ENCODE results near the gene CCDC112.
"Not testable (repeated sequence)": the region's sequence is repeated elsewhere in the genome, so short reads cannot be mapped to it uniquely, and the experiment has no call there.

Gene CCDC112

DNA sequence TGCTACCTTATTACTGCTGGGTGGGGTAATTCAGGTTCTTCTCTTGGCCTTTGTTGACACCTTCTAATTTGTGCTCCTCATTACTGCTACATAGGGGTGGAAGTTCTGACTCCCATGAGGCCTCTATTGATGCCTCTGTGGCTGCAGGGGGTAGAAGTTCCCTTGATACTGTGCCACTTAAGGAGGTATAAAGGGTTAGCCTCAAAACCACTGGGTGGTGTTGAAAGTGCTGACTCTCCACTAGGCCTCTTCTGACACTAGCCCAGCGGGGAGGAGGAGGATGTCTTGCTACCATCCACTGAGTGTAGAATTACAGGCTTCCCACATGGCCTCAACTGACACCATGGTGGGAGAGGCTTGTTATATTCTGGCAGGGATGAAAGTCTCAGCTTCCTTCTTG, 36.7 kb upstream of the CCDC112 start:
- no peak for DNase-seq
- Histone ChIP-seq H3K27me3 (replicated peaks; ENCODE audit: control insufficient read depth, insufficient read depth, low read length, poor library complexity, severe bottlenecking) (no peaks in the 10 kb centered on the region), H3K4me1 (ENCODE audit: control insufficient read depth, insufficient read depth, low read length, poor library complexity, severe bottlenecking) (no peaks in the 10 kb centered on the region)

DNA sequence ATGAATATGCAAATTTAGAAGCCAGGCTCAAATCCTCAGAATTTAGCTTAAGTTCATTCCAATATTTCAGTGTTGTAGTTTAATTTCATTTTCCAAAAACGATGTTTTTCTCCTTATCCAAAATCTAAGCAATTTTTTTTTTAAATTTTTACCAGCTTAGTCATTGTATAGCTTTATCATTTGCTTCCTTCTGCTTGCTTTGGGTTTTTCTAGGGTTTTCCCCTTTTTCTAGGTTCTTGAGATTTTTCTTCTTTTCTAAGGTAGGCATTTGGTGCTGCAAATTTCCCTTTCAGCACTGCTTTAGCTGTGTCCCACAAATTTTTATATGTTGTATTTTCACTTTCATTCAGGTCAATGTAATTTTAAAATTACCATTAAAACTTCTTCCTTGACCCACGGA, 34.4 kb upstream of the CCDC112 start:
- Histone ChIP-seq H3K27ac (ENCODE audit: insufficient read depth, low read length, poor library complexity, severe bottlenecking) (no peak overlapping the region), H3K4me3 (ENCODE audit: insufficient read depth, low read depth, low read length, poor library complexity, severe bottlenecking) (no peak overlapping the region), H3K9me3 (ENCODE audit: control insufficient read depth, low read length) (no peaks in the 10 kb centered on the region), H3K36me3 (ENCODE audit: control insufficient read depth, insufficient read depth, low read length) (no peaks in the 10 kb centered on the region), H3K27me3 (replicated peaks; ENCODE audit: control insufficient read depth, insufficient read depth, low read length, poor library complexity, severe bottlenecking) (no peaks in the 10 kb centered on the region), H3K4me1 (ENCODE audit: control insufficient read depth, insufficient read depth, low read length, poor library complexity, severe bottlenecking) (no peaks in the 10 kb centered on the region)
- DNase-seq, result no peak

More for the DNA sequence above, 36.7 kb upstream of the CCDC112 start:
- Histone ChIP-seq H3K4me3 (ENCODE audit: insufficient read depth, low read depth, low read length, poor library complexity, severe bottlenecking) (no peak overlapping the region), H3K9me3 (ENCODE audit: control insufficient read depth, low read length) (no peaks in the 10 kb centered on the region), H3K36me3 (ENCODE audit: control insufficient read depth, insufficient read depth, low read length) (no peaks in the 10 kb centered on the region), H3K27ac (ENCODE audit: insufficient read depth, low read length, poor library complexity, severe bottlenecking) (no peak overlapping the region)

DNA sequence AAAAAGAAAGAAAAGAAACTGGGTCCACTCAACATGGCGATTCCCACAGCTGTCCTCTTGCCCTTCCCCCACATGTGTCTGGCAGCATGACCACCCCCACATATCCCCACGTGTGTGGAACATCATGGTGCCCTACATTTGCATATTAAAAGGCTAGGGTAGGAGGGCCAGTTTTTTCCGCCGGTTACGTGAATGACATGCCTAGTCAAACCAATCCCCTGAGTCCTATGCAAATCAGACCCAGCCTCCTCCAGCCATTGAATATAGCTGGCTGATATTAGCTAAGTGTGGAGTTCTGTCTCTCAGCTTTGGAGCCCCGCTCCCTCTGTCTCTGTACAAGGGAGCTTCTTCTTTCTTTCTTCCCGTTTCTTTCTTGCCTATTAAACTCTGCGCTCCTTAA, 33.0 kb upstream of the CCDC112 start:
- DNase-seq, result no peak
- no peaks in the 10 kb centered on the region for H3K4me1 ChIP-seq (ENCODE audit: control insufficient read depth, insufficient read depth, low read length, poor library complexity, severe bottlenecking)
- no peak overlapping the region for H3K27ac ChIP-seq (ENCODE audit: insufficient read depth, low read length, poor library complexity, severe bottlenecking)
- H3K36me3 ChIP-seq (ENCODE audit: control insufficient read depth, insufficient read depth, low read length), result no peaks in the 10 kb centered on the region
- H3K4me3 ChIP-seq (ENCODE audit: insufficient read depth, low read depth, low read length, poor library complexity, severe bottlenecking), result no peak overlapping the region
- H3K27me3 ChIP-seq (replicated peaks; ENCODE audit: control insufficient read depth, insufficient read depth, low read length, poor library complexity, severe bottlenecking), result no peaks in the 10 kb centered on the region
- H3K9me3 ChIP-seq (ENCODE audit: control insufficient read depth, low read length), result no peaks in the 10 kb centered on the region

DNA sequence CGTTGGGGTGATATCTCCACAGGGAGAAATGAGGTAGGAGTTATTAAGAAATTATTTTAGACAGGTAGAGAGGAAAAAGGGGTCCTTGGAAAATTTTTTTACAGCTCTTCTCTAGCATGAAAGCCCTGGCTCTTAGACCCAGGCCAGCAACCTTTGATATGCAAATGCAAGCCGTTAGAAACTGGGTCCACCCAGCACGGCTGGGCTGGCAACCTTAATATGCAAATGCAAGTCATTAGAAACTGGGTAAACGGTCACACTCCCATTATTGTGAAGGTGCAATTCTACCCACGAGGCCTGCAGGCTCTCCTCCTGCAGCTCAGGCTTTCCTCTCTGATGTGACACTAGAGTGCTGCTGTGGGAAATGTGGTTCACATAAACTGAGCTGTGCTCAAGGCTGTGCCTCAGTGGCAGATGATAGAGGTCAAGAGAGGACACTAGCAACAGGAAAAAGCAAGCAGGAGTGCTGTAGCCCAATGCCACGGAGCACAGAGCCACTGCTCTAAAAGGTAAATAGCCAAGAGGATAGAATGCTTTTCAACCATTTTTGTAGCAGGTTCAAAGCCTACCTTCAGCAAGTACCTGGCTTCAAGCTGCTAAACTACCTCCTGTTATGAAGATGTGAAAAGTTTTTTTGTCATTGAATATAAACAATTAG, 32.3 kb upstream of the CCDC112 start:
- not testable (repeated sequence) for H3K27me3 ChIP-seq (replicated peaks; ENCODE audit: control insufficient read depth, insufficient read depth, low read length, poor library complexity, severe bottlenecking); H3K4me3 ChIP-seq (ENCODE audit: insufficient read depth, low read depth, low read length, poor library complexity, severe bottlenecking); H3K4me1 ChIP-seq (ENCODE audit: control insufficient read depth, insufficient read depth, low read length, poor library complexity, severe bottlenecking); H3K36me3 ChIP-seq (ENCODE audit: control insufficient read depth, insufficient read depth, low read length); H3K27ac ChIP-seq (ENCODE audit: insufficient read depth, low read length, poor library complexity, severe bottlenecking); DNase-seq; H3K9me3 ChIP-seq (ENCODE audit: control insufficient read depth, low read length)

DNA sequence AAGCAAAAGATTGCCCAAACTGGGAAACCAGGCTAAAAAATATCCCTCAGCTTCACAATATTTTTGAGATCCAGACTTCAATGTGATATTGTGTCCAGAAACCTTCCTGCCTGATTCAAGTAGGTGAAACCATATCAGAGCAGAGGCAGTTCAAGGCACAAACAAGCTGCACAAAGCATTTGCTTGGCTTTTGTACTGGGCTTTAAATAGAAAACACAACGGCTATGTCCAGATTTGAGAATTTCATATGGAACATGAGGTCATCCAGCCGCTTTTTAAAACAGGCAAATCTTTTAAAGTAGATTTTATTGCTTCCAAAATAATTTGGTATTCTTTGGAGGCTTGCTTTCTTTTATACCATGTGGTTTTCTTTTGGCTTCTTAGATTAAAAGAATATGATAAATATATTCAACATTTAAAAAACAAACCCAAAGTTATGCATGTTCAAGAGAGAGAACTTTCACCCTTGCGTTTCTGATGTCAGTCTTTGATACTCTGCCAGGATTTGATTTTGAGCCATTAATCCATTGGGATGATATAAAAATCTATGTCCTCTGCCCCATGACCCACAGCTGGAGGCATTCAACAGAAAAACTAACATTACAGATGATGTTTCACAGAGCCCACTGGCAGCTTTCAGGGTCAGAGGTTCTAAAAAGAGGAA, 29.0 kb upstream of the CCDC112 start:
- no peak overlapping the region for H3K27ac ChIP-seq (ENCODE audit: insufficient read depth, low read length, poor library complexity, severe bottlenecking)
- no peak overlapping the region for H3K4me3 ChIP-seq (ENCODE audit: insufficient read depth, low read depth, low read length, poor library complexity, severe bottlenecking)
- no peaks in the 10 kb centered on the region for H3K4me1 ChIP-seq (ENCODE audit: control insufficient read depth, insufficient read depth, low read length, poor library complexity, severe bottlenecking)
- H3K9me3 ChIP-seq (ENCODE audit: control insufficient read depth, low read length), result no peaks in the 10 kb centered on the region
- H3K27me3 ChIP-seq (replicated peaks; ENCODE audit: control insufficient read depth, insufficient read depth, low read length, poor library complexity, severe bottlenecking), result no peaks in the 10 kb centered on the region
- DNase-seq, result no peak
- no peaks in the 10 kb centered on the region for H3K36me3 ChIP-seq (ENCODE audit: control insufficient read depth, insufficient read depth, low read length)

DNA sequence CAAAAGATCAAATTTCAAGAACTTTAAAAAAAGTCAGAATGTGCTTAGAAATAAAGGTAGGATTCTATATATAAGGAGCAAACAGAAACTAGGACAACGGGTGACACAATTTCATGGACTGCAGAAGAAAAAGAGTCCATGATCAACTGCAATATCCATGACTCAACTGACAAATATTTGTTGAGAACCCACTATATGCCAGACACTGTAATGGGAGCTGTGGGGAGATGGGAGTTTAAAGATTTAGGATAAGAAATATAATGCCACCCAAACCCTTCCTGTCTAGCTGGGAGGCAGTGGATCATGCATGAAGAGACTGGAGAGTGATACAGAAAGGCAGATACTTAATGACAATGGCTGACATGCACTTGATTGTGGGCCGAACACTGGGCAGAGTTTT, 27.6 kb upstream of the CCDC112 start:
- H3K36me3 ChIP-seq (ENCODE audit: control insufficient read depth, insufficient read depth, low read length), result no peaks in the 10 kb centered on the region
- no peak for DNase-seq
- no peak overlapping the region for H3K27ac ChIP-seq (ENCODE audit: insufficient read depth, low read length, poor library complexity, severe bottlenecking)
- H3K27me3 ChIP-seq (replicated peaks; ENCODE audit: control insufficient read depth, insufficient read depth, low read length, poor library complexity, severe bottlenecking), result no peaks in the 10 kb centered on the region
- no peaks in the 10 kb centered on the region for H3K9me3 ChIP-seq (ENCODE audit: control insufficient read depth, low read length)
- H3K4me3 ChIP-seq (ENCODE audit: insufficient read depth, low read depth, low read length, poor library complexity, severe bottlenecking), result no peak overlapping the region
- H3K4me1 ChIP-seq (ENCODE audit: control insufficient read depth, insufficient read depth, low read length, poor library complexity, severe bottlenecking), result no peaks in the 10 kb centered on the region

DNA sequence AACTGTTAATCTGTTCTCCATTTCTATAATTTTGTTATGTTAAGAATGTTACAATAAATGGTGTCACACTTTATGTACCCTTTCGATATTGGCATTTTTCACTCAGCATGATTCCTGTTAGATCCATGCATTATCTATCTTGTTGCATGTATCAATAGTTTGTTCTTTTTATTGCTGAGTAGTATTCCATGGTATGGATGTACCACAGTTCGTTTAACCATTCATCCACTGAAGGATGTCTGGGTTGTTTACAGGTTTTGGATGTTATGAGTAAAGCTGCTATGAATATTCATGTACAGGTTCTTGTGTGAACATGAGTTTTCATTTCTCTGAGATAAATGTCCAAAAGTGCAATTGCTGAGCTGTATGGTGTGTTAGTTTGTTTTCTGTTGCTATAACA, 26.3 kb upstream of the CCDC112 start:
- Histone ChIP-seq H3K4me1 (ENCODE audit: control insufficient read depth, insufficient read depth, low read length, poor library complexity, severe bottlenecking) (no peaks in the 10 kb centered on the region), H3K9me3 (ENCODE audit: control insufficient read depth, low read length) (no peaks in the 10 kb centered on the region), H3K36me3 (ENCODE audit: control insufficient read depth, insufficient read depth, low read length) (no peaks in the 10 kb centered on the region), H3K4me3 (ENCODE audit: insufficient read depth, low read depth, low read length, poor library complexity, severe bottlenecking) (no peak overlapping the region), H3K27ac (ENCODE audit: insufficient read depth, low read length, poor library complexity, severe bottlenecking) (no peak overlapping the region), H3K27me3 (replicated peaks; ENCODE audit: control insufficient read depth, insufficient read depth, low read length, poor library complexity, severe bottlenecking) (no peaks in the 10 kb centered on the region)
- DNase-seq, result no peak

DNA sequence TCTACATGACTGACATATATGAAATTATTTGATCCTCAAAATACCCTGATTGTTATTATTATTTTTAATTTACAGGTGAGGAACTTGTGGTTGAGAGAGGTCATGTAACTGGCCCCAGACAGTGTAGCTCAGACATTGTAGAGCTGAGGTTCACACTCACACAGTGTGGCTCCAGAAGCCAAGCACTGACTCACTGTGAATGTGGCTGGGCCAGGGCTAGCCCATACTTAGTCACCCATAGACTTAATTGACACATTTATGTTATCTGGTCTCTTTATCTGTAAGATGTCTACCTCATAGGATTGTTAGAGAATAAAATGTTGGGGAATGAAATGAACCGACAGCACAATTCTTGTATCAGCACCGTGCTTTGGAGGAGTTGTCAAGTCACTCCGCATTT, 24.9 kb upstream of the CCDC112 start:
- DNase-seq, result no peak
- Histone ChIP-seq H3K36me3 (ENCODE audit: control insufficient read depth, insufficient read depth, low read length) (no peaks in the 10 kb centered on the region), H3K4me1 (ENCODE audit: control insufficient read depth, insufficient read depth, low read length, poor library complexity, severe bottlenecking) (no peaks in the 10 kb centered on the region), H3K4me3 (ENCODE audit: insufficient read depth, low read depth, low read length, poor library complexity, severe bottlenecking) (no peak overlapping the region), H3K9me3 (ENCODE audit: control insufficient read depth, low read length) (no peaks in the 10 kb centered on the region), H3K27me3 (replicated peaks; ENCODE audit: control insufficient read depth, insufficient read depth, low read length, poor library complexity, severe bottlenecking) (no peaks in the 10 kb centered on the region), H3K27ac (ENCODE audit: insufficient read depth, low read length, poor library complexity, severe bottlenecking) (no peak overlapping the region)

DNA sequence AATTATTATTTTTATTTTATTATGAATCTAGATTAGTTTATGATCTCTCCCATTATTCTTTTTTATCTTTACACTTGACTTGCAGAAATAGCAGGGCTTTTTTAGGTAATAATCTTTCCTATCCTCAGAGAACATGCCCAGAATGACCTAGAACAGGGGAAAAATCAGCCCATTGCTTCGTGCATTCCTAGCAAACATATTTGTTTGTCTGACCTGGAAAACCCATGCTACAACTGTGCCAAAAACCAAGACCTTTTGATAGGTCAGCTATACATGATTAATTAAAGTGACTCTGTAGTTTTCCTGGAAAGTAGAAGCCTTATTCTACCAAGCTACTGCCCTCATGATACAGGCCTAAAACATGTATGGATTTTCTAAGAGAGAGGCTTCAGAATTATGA, 24.1 kb upstream of the CCDC112 start:
- no peaks in the 10 kb centered on the region for H3K4me1 ChIP-seq (ENCODE audit: control insufficient read depth, insufficient read depth, low read length, poor library complexity, severe bottlenecking)
- H3K27ac ChIP-seq (ENCODE audit: insufficient read depth, low read length, poor library complexity, severe bottlenecking), result no peak overlapping the region
- no peak for DNase-seq
- H3K27me3 ChIP-seq (replicated peaks; ENCODE audit: control insufficient read depth, insufficient read depth, low read length, poor library complexity, severe bottlenecking), result no peaks in the 10 kb centered on the region
- no peaks in the 10 kb centered on the region for H3K9me3 ChIP-seq (ENCODE audit: control insufficient read depth, low read length)
- no peak overlapping the region for H3K4me3 ChIP-seq (ENCODE audit: insufficient read depth, low read depth, low read length, poor library complexity, severe bottlenecking)
- H3K36me3 ChIP-seq (ENCODE audit: control insufficient read depth, insufficient read depth, low read length), result no peaks in the 10 kb centered on the region

DNA sequence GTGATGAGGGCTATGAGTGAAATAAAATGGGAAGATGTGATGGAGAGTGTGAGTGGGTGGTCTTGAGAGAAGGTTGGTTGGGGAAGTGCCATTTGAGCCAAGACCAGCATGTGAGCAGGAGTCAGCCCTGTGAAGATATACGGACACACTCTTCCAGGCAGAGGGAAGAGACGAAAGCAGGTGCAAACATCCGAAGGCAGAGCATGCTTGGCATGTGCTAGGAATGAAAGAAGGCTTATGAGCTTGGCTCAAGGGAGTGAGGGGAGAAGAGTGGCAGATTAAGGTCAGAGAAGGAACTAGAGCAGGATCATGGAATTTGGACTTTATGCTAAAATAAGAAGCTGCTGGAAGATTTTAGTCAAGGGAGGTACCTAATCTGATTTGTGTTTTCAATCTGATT, 23.6 kb upstream of the CCDC112 start:
- Histone ChIP-seq H3K4me1 (ENCODE audit: control insufficient read depth, insufficient read depth, low read length, poor library complexity, severe bottlenecking) (no peaks in the 10 kb centered on the region), H3K4me3 (ENCODE audit: insufficient read depth, low read depth, low read length, poor library complexity, severe bottlenecking) (no peak overlapping the region), H3K27ac (ENCODE audit: insufficient read depth, low read length, poor library complexity, severe bottlenecking) (no peak overlapping the region), H3K36me3 (ENCODE audit: control insufficient read depth, insufficient read depth, low read length) (no peaks in the 10 kb centered on the region), H3K9me3 (ENCODE audit: control insufficient read depth, low read length) (no peaks in the 10 kb centered on the region), H3K27me3 (replicated peaks; ENCODE audit: control insufficient read depth, insufficient read depth, low read length, poor library complexity, severe bottlenecking) (no peaks in the 10 kb centered on the region)
- DNase-seq, result no peak
